Endothelial cell of umbilical vein (primary cell): ENCODE measurements around the gene PLS1. TPM values are rescaled to one million over a fixed set of nuclear protein-coding genes. Genes with fewer than 3 reads are reported as not detected.

Experiments used
- BruUV-seq: library from RNA; stranded (reverse); fragments of 400-500 nt; replicated peaks from 2 replicates; lab custom pipeline; 2021; lab: Mats Ljungman, UMichigan
- CTCF ChIA-PET: fragments of 300-600, 350-600 bp; sonication (Branson Sonifier 250); formaldehyde crosslinking; loops from one replicate; lab custom pipeline; 2021; ENCODE audit warnings: antibody characterized with exemption, inconsistent platforms; lab: Charles Lee
- POLR2A ChIA-PET: fragments of 300-600, 350-600 bp; sonication (Branson Sonifier 250); formaldehyde crosslinking; loops from one replicate; lab custom pipeline; 2021; ENCODE audit warnings: antibody characterized with exemption, inconsistent platforms; lab: Charles Lee
- DNase-seq: peaks from one replicate; pipeline ENCODE4 v3.0.0-alpha.2; 2011; ENCODE audit warnings: low read depth, low spot score
- FAIRE-seq: peaks from 2 replicates; lab custom pipeline; 2011; peaks lifted over from hg19 to GRCh38; lab: Jason Lieb, UNC
- H2AFZ ChIP-seq: 2 replicates; pipeline ENCODE4 v1.6.0; 2012; ENCODE audit warnings: low read depth, low read length, control low read depth, inconsistent platforms
- H3K27ac ChIP-seq: 2 replicates; pipeline ENCODE4 v1.5.1; 2011; ENCODE audit warnings: low read depth, mild to moderate bottlenecking, control low read depth, low read length, moderate library complexity; ENCODE audit not compliant: insufficient read depth
- H3K27me3 ChIP-seq, 2 experiments: 2 replicates each; pipeline versions ENCODE4 v1.6.0 to v1.6.1; 2011; ENCODE audit warnings: low read length in 2 of 2, mixed read lengths in 1 of 2; ENCODE audit not compliant: control insufficient read depth in 2 of 2, insufficient read depth in 2 of 2
- H3K36me3 ChIP-seq, 2 experiments: 2 replicates in 1 of 2; 3 replicates in 1 of 2; pipeline ENCODE4 v1.5.1; 2011; ENCODE audit warnings: low read length in 2 of 2, mild to moderate bottlenecking in 1 of 2, moderate library complexity in 1 of 2; ENCODE audit not compliant: control insufficient read depth in 2 of 2, insufficient read depth in 2 of 2; ENCODE audit errors: extremely low read depth in 1 of 2
- H3K4me1 ChIP-seq: 3 replicates; pipeline ENCODE4 v1.5.1; 2011; ENCODE audit warnings: mild to moderate bottlenecking, low read length; ENCODE audit not compliant: control insufficient read depth, insufficient read depth; ENCODE audit errors: extremely low read depth
- H3K4me2 ChIP-seq: 2 replicates; pipeline ENCODE4 v1.6.1; 2011; ENCODE audit warnings: low read length, control low read depth, mixed read lengths; ENCODE audit not compliant: insufficient read depth
- H3K4me3 ChIP-seq, 3 experiments: fragments of 200-600 bp in 1 of 3; sonication (generic), shearing (Covaris generic) in 1 of 3; replicated peaks in 1 of 3; 2 replicates each; pipeline ENCODE4 v1.5.1; 2011 to 2016; ENCODE audit warnings: control low read depth in 3 of 3, low read length in 3 of 3, mild to moderate bottlenecking in 2 of 3, inconsistent platforms in 1 of 3, low read depth in 1 of 3, moderate library complexity in 1 of 3; ENCODE audit not compliant: insufficient read depth in 1 of 3
- H3K79me2 ChIP-seq: 2 replicates; pipeline ENCODE4 v1.6.0; 2012; ENCODE audit warnings: low read length, inconsistent platforms; ENCODE audit not compliant: control insufficient read depth, insufficient read depth
- H3K9ac ChIP-seq: replicated peaks from 2 replicates; pipeline ENCODE3; 2011; ENCODE audit warnings: low read length, control low read depth; ENCODE audit not compliant: insufficient read depth; ENCODE audit errors: extremely low read depth
- H3K9me1 ChIP-seq: replicated peaks from 3 replicates; pipeline ENCODE4 v1.6.0; 2011; ENCODE audit warnings: mild to moderate bottlenecking, low read length; ENCODE audit not compliant: control insufficient read depth, insufficient read depth; ENCODE audit errors: extremely low read depth
- H3K9me3 ChIP-seq: replicated peaks from 2 replicates; pipeline ENCODE4 v1.5.1; 2012; ENCODE audit warnings: low read length, inconsistent platforms; ENCODE audit not compliant: control insufficient read depth, insufficient read depth
- H4K20me1 ChIP-seq: replicated peaks from 2 replicates; pipeline ENCODE3; 2011; ENCODE audit warnings: mild to moderate bottlenecking, low read length; ENCODE audit not compliant: control insufficient read depth, insufficient read depth; ENCODE audit errors: extremely low read depth
- CTCF ChIP-seq, 2 donors: IDR thresholded peaks; 1 replicate in 1 of 2; 2 replicates in 1 of 2; pipeline ENCODE4 v1.5.1; 2011; ENCODE audit warnings: low read length in 2 of 2, mild to moderate bottlenecking in 2 of 2, moderate library complexity in 2 of 2, control low read depth in 1 of 2, inconsistent platforms in 1 of 2, low read depth in 1 of 2; ENCODE audit not compliant: insufficient read depth in 1 of 2; ENCODE audit errors: extremely low read depth in 1 of 2
- EZH2 ChIP-seq: IDR thresholded peaks from 2 replicates; pipeline ENCODE4 v1.6.1; 2012; ENCODE audit warnings: borderline replicate concordance, low read depth, mild to moderate bottlenecking, moderate library complexity, low read length, inconsistent platforms; ENCODE audit not compliant: severe bottlenecking
- FOS ChIP-seq: IDR thresholded peaks from 2 replicates; pipeline ENCODE4 v1.6.1; 2011; ENCODE audit warnings: mild to moderate bottlenecking, low read length, moderate library complexity, borderline replicate concordance; ENCODE audit not compliant: insufficient read depth
- GATA2 ChIP-seq: IDR thresholded peaks from 2 replicates; pipeline ENCODE4 v1.7.0; 2011; ENCODE audit warnings: low read depth, mild to moderate bottlenecking, moderate library complexity, mixed read lengths, low read length; ENCODE audit not compliant: insufficient read length, insufficient read depth
- JUN ChIP-seq: IDR thresholded peaks from 2 replicates; pipeline ENCODE4 v1.6.1; 2011; ENCODE audit warnings: borderline replicate concordance, low read depth; ENCODE audit not compliant: insufficient read length, insufficient read depth
- MAX ChIP-seq: IDR thresholded peaks from 2 replicates; pipeline ENCODE4 v1.6.1; 2011; ENCODE audit not compliant: insufficient read depth, insufficient read length
- MYC ChIP-seq: IDR thresholded peaks from one replicate; pipeline ENCODE4 v1.6.1; 2011; ENCODE audit warnings: mild to moderate bottlenecking, low read depth, low read length
- POLR2A ChIP-seq: IDR thresholded peaks from 2 replicates; pipeline ENCODE4 v1.6.1; 2012; ENCODE audit warnings: low read depth, mild to moderate bottlenecking, control low read depth, low read length
- POLR2AphosphoS5 ChIP-seq: IDR thresholded peaks from 2 replicates; pipeline ENCODE4 v1.6.1; 2012; ENCODE audit warnings: low read depth, mild to moderate bottlenecking, control low read depth, low read length, moderate library complexity; ENCODE audit not compliant: insufficient read depth
- dilution Hi-C: fragments of 300-500 bp; cut with MboI; formaldehyde crosslinking; loops from one replicate; pipeline ENCODE4 v1.15.0; 2019; ENCODE audit warnings: low sequenced_read_pairs; ENCODE audit not compliant: extremely low pct_ligation_motif_present
- intact Hi-C: fragments of 100-400 bp; cut with micrococcal nuclease; formaldehyde crosslinking; loops from one replicate; pipeline ENCODE4 v1.10.0; 2022
- polyA plus RNA-seq, 4 experiments: library from polyadenylated mRNA; depleted of rRNA in 3 of 4; stranded (reverse) in 3 of 4; unstranded in 1 of 4; fragments of >200 nt; gene quantifications; 2 replicates each; pipeline versions ENCODE4 v1.2.1 to v1.2.3, GENCODE V29; 2011 to 2012; ENCODE audit warnings: missing spikeins in 1 of 4
- total RNA-seq: library from RNA; stranded (reverse); gene quantifications from 2 replicates; pipeline ENCODE4 v1.2.3, GENCODE V29; 2021

The PLS1 gene
- total and polyA plus RNA-seq, 2 donors (not counting 3 experiments of a cell fraction or from before 2014, with no cell fraction given) = 0.59 to 1.3 TPM

GRCh38 chr3:142693136-142693853 lies 97.1 kb downstream of the PLS1 start:
- DNase-seq = no peak
- no peak overlapping the region for H2AFZ ChIP-seq
- H4K20me1 ChIP-seq = no peaks in the 10 kb centered on the region
- H3K9me3 ChIP-seq = no peaks in the 10 kb centered on the region
- ChIA-PET CTCF (no interaction called here), POLR2A (no interaction called here)
- dilution Hi-C loops (no loop called here), intact Hi-C loops (no loop called here)
- H3K27me3 ChIP-seq = no peaks in the 10 kb centered on the region
- no peaks in the 10 kb centered on the region for H3K4me1 ChIP-seq
- no TSS peak for BruUV-seq
- TF ChIP-seq POLR2AphosphoS5 (no peak), POLR2A (no peak), MAX (no peak), EZH2 (no peak), MYC (no peak), JUN (no peak), GATA2 (no peak), FOS (no peak), CTCF (IDR thresholded peaks at IDR 0.05; ENCODE audit: extremely low read depth in 1 of 2, insufficient read depth in 1 of 2, low read depth in 1 of 2, low read length in 2 of 2) (no peak)
- no peaks in the 10 kb centered on the region for H3K9me1 ChIP-seq
- H3K79me2 ChIP-seq = no peaks in the 10 kb centered on the region
- H3K9ac ChIP-seq = no peak overlapping the region
- FAIRE-seq = no peak
- no peaks in the 10 kb centered on the region for H3K36me3 ChIP-seq
- H3K4me3 ChIP-seq = no peak overlapping the region
- no peak overlapping the region for H3K27ac ChIP-seq
- no peak overlapping the region for H3K4me2 ChIP-seq
